Measurements from ENCODE around the gene GCLC. TPM values are rescaled to one million over a fixed set of nuclear protein-coding genes. Genes with fewer than 3 reads are reported as not detected.

GCLC gene
- total and polyA plus RNA-seq, 2 donors (not counting 1 experiment from before 2014, with no cell fraction given): 10.7 to 25.8 TPM

DNA sequence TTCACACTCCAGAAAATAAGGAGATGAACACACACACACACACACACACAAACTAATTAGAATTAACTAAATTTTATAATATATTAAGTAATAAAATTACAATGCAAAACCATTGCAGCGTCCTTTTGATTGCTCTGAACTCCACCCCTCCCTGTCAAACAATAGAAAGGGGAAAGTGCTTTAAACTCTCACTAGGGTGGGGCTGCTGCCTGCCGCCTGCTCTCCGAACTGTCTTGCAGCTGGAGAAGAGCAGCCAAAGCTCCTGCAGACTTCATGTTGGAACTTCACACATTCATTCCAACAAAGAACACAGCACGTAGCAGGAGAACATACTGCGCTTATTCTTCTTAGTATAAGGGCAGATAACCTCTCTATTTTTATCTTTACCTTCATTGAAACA is 83.2 kb downstream of the GCLC start:
- Histone ChIP-seq H3K27ac (ENCODE audit: low read length in 2 of 2) (peak overlapping the region; percentile 90 to 93), H3K27me3 (replicated peaks in 1 of 4; ENCODE audit: control extremely low read depth in 1 of 4, control insufficient read depth in 3 of 4, insufficient read depth in 4 of 4, low read length in 3 of 4) (no peaks in the 10 kb centered on the region), H3K36me3 (replicated peaks in 1 of 2; ENCODE audit: control extremely low read depth in 1 of 2, control insufficient read depth in 1 of 2, extremely low read depth in 1 of 2, insufficient read depth in 2 of 2, low read length in 1 of 2) (no peaks in the 10 kb centered on the region), H3K9ac (ENCODE audit: low read length) (peak overlapping the region; percentile 42), H3K4me3 (ENCODE audit: control extremely low read depth in 1 of 5, extremely low read depth in 1 of 5, insufficient read depth in 1 of 5, low read depth in 2 of 5, low read length in 4 of 5) (peak overlapping the region in 3 of 5 experiments; percentile 22 to 45 (median 34)), H4K20me1 (ENCODE audit: control insufficient read depth, insufficient read depth, low read length, poor library complexity, severe bottlenecking) (no peaks in the 10 kb centered on the region), H3K9me3 (ENCODE audit: control extremely low read depth in 1 of 3, control insufficient read depth in 2 of 3, insufficient read depth in 1 of 3, low read length in 2 of 3) (peaks cover 0 to 4% (median 0%) of the 10 kb centered on the region in 3 donors), H3K4me2 (replicated peaks; ENCODE audit: low read depth, low read length, poor library complexity, severe bottlenecking) (peak overlapping the region; percentile 72), H2AFZ (ENCODE audit: insufficient read depth, low read depth, low read length, poor library complexity, severe bottlenecking) (peak overlapping the region; percentile 55), H3K4me1 (ENCODE audit: control insufficient read depth in 2 of 2, insufficient read depth in 2 of 2, low read length in 2 of 2) (peaks cover 82 to 86% of the 10 kb centered on the region in 2 donors), H3K79me2 (ENCODE audit: control insufficient read depth, insufficient read depth, low read length) (no peaks in the 10 kb centered on the region)
- peak overlapping the region; percentile 54 for H3K4me3 Mint-ChIP-seq
- H3K27me3 Mint-ChIP-seq: no peaks in the 10 kb centered on the region
- DNase-seq: peak; percentile 66
- peak overlapping the region; percentile 97 for H3K27ac Mint-ChIP-seq
- intact Hi-C loops (cut with micrococcal nuclease): loop anchor here (1.0 to 5.0 kb wide), 3 partner anchors 23 to 219 kb away; no protein-coding TSS in a partner anchor
- peaks cover 86% of the 10 kb centered on the region for H3K4me1 Mint-ChIP-seq
- no peaks in the 10 kb centered on the region for H3K9me3 Mint-ChIP-seq (ENCODE audit: insufficient read depth)
- CTCF ChIA-PET: interaction anchor here (0.7 to 12.0 kb wide), 11 partner anchors 15 to 799 kb away, joined by 3 to 70 read pairs (median 4); no protein-coding TSS in a partner anchor
- WGBS (ENCODE audit: insufficient coverage): 19% methylated on average over 3 of the region's 5 CpGs
- peak; percentile 69 for ATAC-seq (ENCODE audit: low read depth)
- POLR2A ChIA-PET: interaction anchor here (0.8 to 1.0 kb wide), 3 partner anchors 18 to 83 kb away, joined by 3 to 7 read pairs (median 5); partner anchors contain the start of gene GCLC
- no peak for TF ChIP-seq EZH2 (IDR thresholded peaks at IDR 0.05; ENCODE audit: borderline replicate concordance, insufficient read depth, low read depth, low read length, poor library complexity, severe bottlenecking)
- TF ChIP-seq, protein P1, sequence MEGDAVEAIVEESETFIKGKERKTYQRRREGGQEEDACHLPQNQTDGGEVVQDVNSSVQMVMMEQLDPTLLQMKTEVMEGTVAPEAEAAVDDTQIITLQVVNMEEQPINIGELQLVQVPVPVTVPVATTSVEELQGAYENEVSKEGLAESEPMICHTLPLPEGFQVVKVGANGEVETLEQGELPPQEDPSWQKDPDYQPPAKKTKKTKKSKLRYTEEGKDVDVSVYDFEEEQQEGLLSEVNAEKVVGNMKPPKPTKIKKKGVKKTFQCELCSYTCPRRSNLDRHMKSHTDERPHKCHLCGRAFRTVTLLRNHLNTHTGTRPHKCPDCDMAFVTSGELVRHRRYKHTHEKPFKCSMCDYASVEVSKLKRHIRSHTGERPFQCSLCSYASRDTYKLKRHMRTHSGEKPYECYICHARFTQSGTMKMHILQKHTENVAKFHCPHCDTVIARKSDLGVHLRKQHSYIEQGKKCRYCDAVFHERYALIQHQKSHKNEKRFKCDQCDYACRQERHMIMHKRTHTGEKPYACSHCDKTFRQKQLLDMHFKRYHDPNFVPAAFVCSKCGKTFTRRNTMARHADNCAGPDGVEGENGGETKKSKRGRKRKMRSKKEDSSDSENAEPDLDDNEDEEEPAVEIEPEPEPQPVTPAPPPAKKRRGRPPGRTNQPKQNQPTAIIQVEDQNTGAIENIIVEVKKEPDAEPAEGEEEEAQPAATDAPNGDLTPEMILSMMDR (IDR thresholded peaks at IDR 0.05): no peak

DNA sequence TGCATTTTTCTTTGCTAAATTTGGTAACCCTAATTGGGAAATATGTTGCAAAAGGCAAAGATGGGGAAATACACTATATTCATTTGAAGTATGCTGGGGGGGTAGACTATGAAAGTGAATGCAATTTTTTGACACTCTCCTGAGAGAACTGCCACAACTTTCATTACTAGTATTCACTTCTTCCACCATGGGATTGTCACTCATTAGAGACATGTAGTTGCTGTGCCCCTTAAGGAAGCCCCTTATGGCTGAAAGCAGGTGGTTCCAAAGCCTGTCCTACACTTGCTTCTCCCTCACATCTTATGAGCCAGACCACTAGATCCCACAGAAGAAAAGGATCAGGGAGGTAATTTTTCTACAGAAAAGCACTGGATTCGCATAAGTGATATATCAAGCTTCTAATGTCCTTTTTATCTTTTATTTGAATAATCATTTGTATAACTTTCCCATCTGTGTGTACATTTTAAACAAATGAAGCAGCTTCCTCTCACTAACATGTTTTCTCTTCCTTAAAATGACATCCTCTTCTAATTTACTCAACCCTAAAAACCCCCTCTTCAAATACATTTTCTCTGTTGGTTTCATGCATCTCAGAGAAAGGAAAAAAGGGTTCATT is 83.8 kb downstream of the GCLC start:
- Histone ChIP-seq H3K36me3 (replicated peaks in 1 of 2; ENCODE audit: control extremely low read depth in 1 of 2, control insufficient read depth in 1 of 2, extremely low read depth in 1 of 2, insufficient read depth in 2 of 2, low read length in 1 of 2) (no peaks in the 10 kb centered on the region), H4K20me1 (ENCODE audit: control insufficient read depth, insufficient read depth, low read length, poor library complexity, severe bottlenecking) (no peaks in the 10 kb centered on the region), H3K4me2 (replicated peaks; ENCODE audit: low read depth, low read length, poor library complexity, severe bottlenecking) (peak overlapping the region; percentile 72), H3K9ac (ENCODE audit: low read length) (peak overlapping the region; percentile 40), H3K79me2 (ENCODE audit: control insufficient read depth, insufficient read depth, low read length) (no peaks in the 10 kb centered on the region), H2AFZ (ENCODE audit: insufficient read depth, low read depth, low read length, poor library complexity, severe bottlenecking) (peak overlapping the region; percentile 23), H3K27me3 (replicated peaks in 1 of 4; ENCODE audit: control extremely low read depth in 1 of 4, control insufficient read depth in 3 of 4, insufficient read depth in 4 of 4, low read length in 3 of 4) (no peaks in the 10 kb centered on the region), H3K4me3 (ENCODE audit: control extremely low read depth in 1 of 5, extremely low read depth in 1 of 5, insufficient read depth in 1 of 5, low read depth in 2 of 5, low read length in 4 of 5) (peak overlapping the region in 3 of 5 experiments; percentile 22 to 45 (median 34)), H3K4me1 (ENCODE audit: control insufficient read depth in 2 of 2, insufficient read depth in 2 of 2, low read length in 2 of 2) (peaks cover 80 to 88% of the 10 kb centered on the region in 2 donors), H3K27ac (ENCODE audit: low read length in 2 of 2) (peak overlapping the region; percentile 90 to 93), H3K9me3 (ENCODE audit: control extremely low read depth in 1 of 3, control insufficient read depth in 2 of 3, insufficient read depth in 1 of 3, low read length in 2 of 3) (peaks cover 0 to 4% (median 0%) of the 10 kb centered on the region in 3 donors)
- CTCF ChIA-PET: interaction anchor here (0.7 to 12.0 kb wide), 9 partner anchors 15 to 799 kb away, joined by 3 to 70 read pairs (median 4); no protein-coding TSS in a partner anchor
- WGBS (ENCODE audit: insufficient coverage): no CpG with 5 or more reads among the region's 1 CpG
- peak overlapping the region; percentile 54 for H3K4me3 Mint-ChIP-seq
- peak overlapping the region; percentile 97 for H3K27ac Mint-ChIP-seq
- POLR2A ChIA-PET: interaction anchor here (0.8 to 1.0 kb wide), 2 partner anchors 22 to 84 kb away, joined by 3 to 7 read pairs; partner anchors contain the start of gene GCLC
- H3K4me1 Mint-ChIP-seq: peaks cover 90% of the 10 kb centered on the region
- H3K27me3 Mint-ChIP-seq: no peaks in the 10 kb centered on the region
- peak; percentile 71 for DNase-seq
- no peak for TF ChIP-seq EZH2 (IDR thresholded peaks at IDR 0.05; ENCODE audit: borderline replicate concordance, insufficient read depth, low read depth, low read length, poor library complexity, severe bottlenecking)
- TF ChIP-seq, protein P1 (IDR thresholded peaks at IDR 0.05): no peak
- intact Hi-C loops (cut with micrococcal nuclease): loop anchor here (1.0 to 5.0 kb wide), 3 partner anchors 23 to 219 kb away; no protein-coding TSS in a partner anchor
- no peaks in the 10 kb centered on the region for H3K9me3 Mint-ChIP-seq (ENCODE audit: insufficient read depth)
- ATAC-seq (ENCODE audit: low read depth): peak; percentile 75

Data from B cell (primary cell).